Cardiac fibroblast (primary cell): Measurements from ENCODE around the gene NRBP1.
A peak's percentile ranks its signal among the peaks of the same experiment; 100 is the strongest.

ENCODE experiments used
- DNase-seq, 2 donors: peaks; one replicate each; pipeline versions ENCODE4 v3.0.0 to v3.0.0-alpha.2; 2010; ENCODE audit warnings: low read depth in 2 of 2
- H3K4me3 ChIP-seq, 2 donors: replicated peaks in 1 of 2; 1 replicate in 1 of 2; 2 replicates in 1 of 2; pipeline ENCODE4 v1.5.1; 2011; ENCODE audit warnings: low read depth in 2 of 2, low read length in 2 of 2, mild to moderate bottlenecking in 2 of 2, moderate library complexity in 1 of 2
- TF ChIP-seq, protein P1 (sequence below): IDR thresholded peaks from one replicate; pipeline ENCODE4 v1.5.1; 2011; ENCODE audit warnings: low read depth, mild to moderate bottlenecking, low read length, inconsistent platforms

Gene NRBP1

GRCh38 chr2:27451095-27451494 is 22.7 kb downstream of the NRBP1 start:
- TF ChIP-seq, protein P1, sequence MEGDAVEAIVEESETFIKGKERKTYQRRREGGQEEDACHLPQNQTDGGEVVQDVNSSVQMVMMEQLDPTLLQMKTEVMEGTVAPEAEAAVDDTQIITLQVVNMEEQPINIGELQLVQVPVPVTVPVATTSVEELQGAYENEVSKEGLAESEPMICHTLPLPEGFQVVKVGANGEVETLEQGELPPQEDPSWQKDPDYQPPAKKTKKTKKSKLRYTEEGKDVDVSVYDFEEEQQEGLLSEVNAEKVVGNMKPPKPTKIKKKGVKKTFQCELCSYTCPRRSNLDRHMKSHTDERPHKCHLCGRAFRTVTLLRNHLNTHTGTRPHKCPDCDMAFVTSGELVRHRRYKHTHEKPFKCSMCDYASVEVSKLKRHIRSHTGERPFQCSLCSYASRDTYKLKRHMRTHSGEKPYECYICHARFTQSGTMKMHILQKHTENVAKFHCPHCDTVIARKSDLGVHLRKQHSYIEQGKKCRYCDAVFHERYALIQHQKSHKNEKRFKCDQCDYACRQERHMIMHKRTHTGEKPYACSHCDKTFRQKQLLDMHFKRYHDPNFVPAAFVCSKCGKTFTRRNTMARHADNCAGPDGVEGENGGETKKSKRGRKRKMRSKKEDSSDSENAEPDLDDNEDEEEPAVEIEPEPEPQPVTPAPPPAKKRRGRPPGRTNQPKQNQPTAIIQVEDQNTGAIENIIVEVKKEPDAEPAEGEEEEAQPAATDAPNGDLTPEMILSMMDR = no peak
- H3K4me3 ChIP-seq = no peak overlapping the region

DNA sequence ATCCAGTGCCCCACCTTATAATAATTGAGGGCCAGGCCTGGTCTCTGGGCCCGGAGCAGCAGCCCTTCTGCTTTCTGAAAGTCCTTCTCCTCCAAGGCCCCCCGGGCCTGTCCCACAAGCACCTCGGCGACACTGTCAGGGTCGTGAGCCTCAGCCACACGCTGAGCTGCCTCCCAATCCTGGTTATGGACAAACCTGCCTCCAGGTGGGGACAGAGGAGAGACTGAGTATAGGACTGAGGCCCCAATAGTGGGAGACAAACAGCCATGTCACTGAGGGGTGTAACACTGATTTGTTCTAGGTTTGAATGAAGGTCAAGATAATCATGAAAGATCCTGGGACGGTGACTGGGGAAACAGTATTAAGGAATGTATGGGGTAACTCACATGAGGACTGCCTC is 25.5 kb downstream of the NRBP1 start:
- TF ChIP-seq, protein P1 = no peak
- no peak for DNase-seq
- H3K4me3 ChIP-seq = no peak overlapping the region

More at GRCh38 chr2:27451095-27451494, 22.7 kb downstream of the NRBP1 start:
- DNase-seq = no peak

DNA sequence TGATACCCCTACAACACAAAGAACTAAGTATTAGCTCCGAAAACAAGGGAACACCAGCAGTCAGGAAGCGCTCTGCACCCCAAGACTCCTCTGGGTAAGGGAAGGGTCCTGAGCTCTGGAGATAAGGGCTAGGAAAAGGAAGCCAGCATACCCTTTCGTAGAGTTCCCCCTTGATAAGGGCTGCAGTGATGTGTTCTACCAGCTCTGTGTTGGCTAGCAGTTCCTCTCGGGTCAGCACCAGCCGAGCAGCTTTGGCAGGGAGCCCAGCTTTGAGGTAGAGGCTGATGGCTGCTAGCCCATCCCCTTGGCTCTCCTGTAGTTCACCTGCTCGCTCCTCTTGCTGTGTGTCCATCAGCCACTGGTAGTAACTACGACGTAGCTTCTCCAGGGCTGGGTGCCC is 32.7 kb downstream of the NRBP1 start:
- TF ChIP-seq, protein P1 = no peak

GRCh38 chr2:27464443-27464842 is 36.0 kb downstream of the NRBP1 start:
- H3K4me3 ChIP-seq = no peak overlapping the region
- TF ChIP-seq, protein P1 = no peak
- DNase-seq = no peak

More for the DNA sequence above, 32.7 kb downstream of the NRBP1 start:
- no peak overlapping the region for H3K4me3 ChIP-seq
- DNase-seq = no peak

- no peak overlapping the region for H3K4me3 ChIP-seq
- TF ChIP-seq, protein P1 = no peak
- no peak for DNase-seq
Observed at GRCh38 chr2:27471961-27472360, 43.5 kb downstream of the NRBP1 start.

DNA sequence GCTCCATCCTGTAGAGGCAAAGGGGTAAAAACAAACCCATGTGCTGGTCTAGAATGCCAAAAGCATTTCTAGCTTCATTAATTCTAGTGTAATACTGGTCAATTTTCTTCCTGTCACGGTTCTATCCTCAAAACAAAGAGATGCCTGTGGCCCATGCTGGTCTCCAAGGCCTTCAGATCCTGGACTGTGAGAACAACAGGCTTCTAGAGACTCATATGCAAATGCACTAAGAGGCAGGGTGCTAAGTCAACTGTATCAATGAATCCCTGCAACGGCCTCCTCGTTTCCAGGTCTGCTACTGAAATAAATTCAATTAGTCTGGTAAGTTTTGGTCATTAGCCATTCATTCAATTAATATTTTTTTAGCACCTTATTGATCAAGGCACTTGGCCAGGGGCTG is 57.1 kb downstream of the NRBP1 start:
- H3K4me3 ChIP-seq = no peak overlapping the region
- no peak for DNase-seq
- TF ChIP-seq, protein P1 = no peak

DNA sequence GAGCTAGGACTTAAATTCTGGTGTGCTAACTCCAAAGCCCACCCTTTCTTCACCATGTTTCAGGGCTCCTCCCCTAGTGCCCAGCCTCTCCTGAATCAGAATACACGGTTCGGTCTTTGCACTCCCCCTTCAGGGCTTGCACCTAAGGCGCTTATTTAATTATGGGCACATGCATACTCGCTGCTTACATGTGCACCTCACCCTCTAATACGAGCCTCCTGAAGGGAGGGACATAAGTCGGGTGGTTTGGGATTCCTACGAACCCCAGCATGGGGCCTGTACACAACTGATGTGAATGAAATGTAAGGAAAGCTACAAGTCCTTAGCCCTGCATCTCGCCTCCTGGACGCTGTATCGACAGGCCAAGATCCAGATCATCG is 60.7 kb downstream of the NRBP1 start:
- TF ChIP-seq, protein P1 = no peak
- H3K4me3 ChIP-seq = peak overlapping the region; percentile 69 to 88
- peak in 1 of 2 donors; percentile 43 for DNase-seq
